ENCODE results near the gene G6PC3. TPM values are rescaled to one million over a fixed set of nuclear protein-coding genes. Genes with fewer than 3 reads are reported as not detected.

The G6PC3 gene
- total and polyA plus RNA-seq, 2 donors (not counting 3 experiments of a cell fraction or from before 2014, with no cell fraction given): 78.4 to 194 TPM

GRCh38 chr17:44038604-44039011 lies 31.9 kb upstream of the G6PC3 start:
- Histone ChIP-seq H3K36me3 (ENCODE audit: control insufficient read depth in 2 of 2, extremely low read depth in 1 of 2, insufficient read depth in 2 of 2, low read length in 2 of 2) (peaks cover 18 to 21% of the 10 kb centered on the region in 2 experiments), H3K4me3 (replicated peaks in 1 of 3; ENCODE audit: insufficient read depth in 1 of 3, low read depth in 1 of 3, low read length in 3 of 3) (no peak overlapping the region), H3K9me3 (replicated peaks; ENCODE audit: control insufficient read depth, insufficient read depth, low read length) (no peaks in the 10 kb centered on the region), H4K20me1 (replicated peaks; ENCODE audit: control insufficient read depth, extremely low read depth, insufficient read depth, low read length) (no peaks in the 10 kb centered on the region), H3K9me1 (replicated peaks; ENCODE audit: control insufficient read depth, extremely low read depth, insufficient read depth, low read length) (no peaks in the 10 kb centered on the region), H3K4me2 (ENCODE audit: insufficient read depth, low read length) (no peak overlapping the region), H3K9ac (replicated peaks; ENCODE audit: extremely low read depth, insufficient read depth, low read length) (no peak overlapping the region), H3K79me2 (ENCODE audit: control insufficient read depth, insufficient read depth, low read length) (peaks cover 40% of the 10 kb centered on the region), H3K4me1 (ENCODE audit: control insufficient read depth, extremely low read depth, insufficient read depth, low read length) (peaks cover 8% of the 10 kb centered on the region), H3K27ac (ENCODE audit: insufficient read depth, low read depth, low read length) (no peak overlapping the region), H2AFZ (ENCODE audit: low read depth, low read length) (no peak overlapping the region), H3K27me3 (ENCODE audit: control insufficient read depth in 2 of 2, insufficient read depth in 2 of 2, low read length in 2 of 2) (no peaks in the 10 kb centered on the region)
- no peak for TF ChIP-seq CTCF (IDR thresholded peaks at IDR 0.05; ENCODE audit: extremely low read depth in 1 of 2, insufficient read depth in 1 of 2, low read depth in 1 of 2, low read length in 2 of 2)
- FAIRE-seq (no peak), DNase-seq (ENCODE audit: low read depth, low spot score) (no peak)
- intact Hi-C loops (cut with micrococcal nuclease) (no loop called here), dilution Hi-C loops (cut with MboI; ENCODE audit: extremely low pct_ligation_motif_present, low sequenced_read_pairs) (no loop called here)
- CTCF ChIA-PET: interaction anchor here (1.0 to 1.1 kb wide), 2 partner anchors 77 to 94 kb away, joined by 3 read pairs; no protein-coding TSS in a partner anchor
- no TSS peak for BruUV-seq (replicated peaks)
- POLR2A ChIA-PET: no interaction called here

GRCh38 chr17:44039829-44040635 lies 30.5 kb upstream of the G6PC3 start:
- dilution Hi-C loops (cut with MboI; ENCODE audit: extremely low pct_ligation_motif_present, low sequenced_read_pairs) (no loop called here), intact Hi-C loops (cut with micrococcal nuclease) (no loop called here)
- H3K79me2 ChIP-seq (ENCODE audit: control insufficient read depth, insufficient read depth, low read length): peaks cover 48% of the 10 kb centered on the region
- H3K36me3 ChIP-seq (ENCODE audit: control insufficient read depth in 2 of 2, extremely low read depth in 1 of 2, insufficient read depth in 2 of 2, low read length in 2 of 2): peaks cover 12 to 17% of the 10 kb centered on the region in 2 experiments
- DNase-seq (ENCODE audit: low read depth, low spot score) (no peak), FAIRE-seq (no peak)
- H3K27me3 ChIP-seq (ENCODE audit: control insufficient read depth in 2 of 2, insufficient read depth in 2 of 2, low read length in 2 of 2): no peaks in the 10 kb centered on the region
- CTCF ChIA-PET: interaction anchor here (0.8 to 3.7 kb wide), 6 partner anchors 19 to 128 kb away, joined by 3 to 108 read pairs (median 10); partner anchors contain the start of genes NAGS and PPY
- no peak overlapping the region for H3K27ac ChIP-seq (ENCODE audit: insufficient read depth, low read depth, low read length)
- BruUV-seq (replicated peaks): no TSS peak
- no peaks in the 10 kb centered on the region for H3K9me1 ChIP-seq (replicated peaks; ENCODE audit: control insufficient read depth, extremely low read depth, insufficient read depth, low read length)
- no peak overlapping the region for H3K4me3 ChIP-seq (replicated peaks in 1 of 3; ENCODE audit: insufficient read depth in 1 of 3, low read depth in 1 of 3, low read length in 3 of 3)
- H3K9ac ChIP-seq (replicated peaks; ENCODE audit: extremely low read depth, insufficient read depth, low read length): no peak overlapping the region
- POLR2A ChIA-PET: no interaction called here
- H3K4me1 ChIP-seq (ENCODE audit: control insufficient read depth, extremely low read depth, insufficient read depth, low read length): peaks cover 9% of the 10 kb centered on the region
- H2AFZ ChIP-seq (ENCODE audit: low read depth, low read length): no peak overlapping the region
- no peak overlapping the region for H3K4me2 ChIP-seq (ENCODE audit: insufficient read depth, low read length)
- peaks cover 4% of the 10 kb centered on the region for H4K20me1 ChIP-seq (replicated peaks; ENCODE audit: control insufficient read depth, extremely low read depth, insufficient read depth, low read length)
- TF ChIP-seq POLR2A (IDR thresholded peaks at IDR 0.05; ENCODE audit: low read depth, low read length) (no peak), FOS (IDR thresholded peaks at IDR 0.05; ENCODE audit: borderline replicate concordance, insufficient read depth, low read length) (no peak), GATA2 (IDR thresholded peaks at IDR 0.05; ENCODE audit: insufficient read depth, insufficient read length, low read depth, low read length) (no peak), JUN (IDR thresholded peaks at IDR 0.05; ENCODE audit: borderline replicate concordance, insufficient read depth, insufficient read length, low read depth) (no peak), CTCF (IDR thresholded peaks at IDR 0.05; ENCODE audit: extremely low read depth in 1 of 2, insufficient read depth in 1 of 2, low read depth in 1 of 2, low read length in 2 of 2) (no peak), MYC (IDR thresholded peaks at IDR 0.05; ENCODE audit: low read depth, low read length) (no peak), MAX (IDR thresholded peaks at IDR 0.05; ENCODE audit: insufficient read depth, insufficient read length) (no peak), EZH2 (IDR thresholded peaks at IDR 0.05; ENCODE audit: borderline replicate concordance, low read depth, low read length, severe bottlenecking) (no peak), POLR2AphosphoS5 (IDR thresholded peaks at IDR 0.05; ENCODE audit: insufficient read depth, low read depth, low read length) (no peak)
- no peaks in the 10 kb centered on the region for H3K9me3 ChIP-seq (replicated peaks; ENCODE audit: control insufficient read depth, insufficient read depth, low read length)

All from endothelial cell of umbilical vein (primary cell).